Stimulated activated CD4-positive, alpha-beta T cell treated with anti-CD3 and anti-CD28 coated beads, Interleukin-12 subunit alpha, Interleukin-12 subunit beta, amount 100 ng/mL, for 24 hours (primary cell): ENCODE measurements around the gene OS9.
"Not testable (repeated sequence)": the region's sequence is repeated elsewhere in the genome, so short reads cannot be mapped to it uniquely, and the experiment has no call there.

ENCODE experiments used
- DNase-seq, 2 experiments: peaks; one replicate each; pipeline ENCODE4 v3.0.0-alpha.2; 2020; ENCODE audit warnings: low read depth in 2 of 2

The OS9 gene, protein sequence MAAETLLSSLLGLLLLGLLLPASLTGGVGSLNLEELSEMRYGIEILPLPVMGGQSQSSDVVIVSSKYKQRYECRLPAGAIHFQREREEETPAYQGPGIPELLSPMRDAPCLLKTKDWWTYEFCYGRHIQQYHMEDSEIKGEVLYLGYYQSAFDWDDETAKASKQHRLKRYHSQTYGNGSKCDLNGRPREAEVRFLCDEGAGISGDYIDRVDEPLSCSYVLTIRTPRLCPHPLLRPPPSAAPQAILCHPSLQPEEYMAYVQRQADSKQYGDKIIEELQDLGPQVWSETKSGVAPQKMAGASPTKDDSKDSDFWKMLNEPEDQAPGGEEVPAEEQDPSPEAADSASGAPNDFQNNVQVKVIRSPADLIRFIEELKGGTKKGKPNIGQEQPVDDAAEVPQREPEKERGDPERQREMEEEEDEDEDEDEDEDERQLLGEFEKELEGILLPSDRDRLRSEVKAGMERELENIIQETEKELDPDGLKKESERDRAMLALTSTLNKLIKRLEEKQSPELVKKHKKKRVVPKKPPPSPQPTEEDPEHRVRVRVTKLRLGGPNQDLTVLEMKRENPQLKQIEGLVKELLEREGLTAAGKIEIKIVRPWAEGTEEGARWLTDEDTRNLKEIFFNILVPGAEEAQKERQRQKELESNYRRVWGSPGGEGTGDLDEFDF

GRCh38 chr12:57693659-57694458 is at the start of gene OS9:
Gene OS9, plus strand, starts transcription at chr12:57694132. Its CDS starts 30 bp downstream, at chr12:57694162.
- DNase-seq: peak; percentile 86 to 90

DNA sequence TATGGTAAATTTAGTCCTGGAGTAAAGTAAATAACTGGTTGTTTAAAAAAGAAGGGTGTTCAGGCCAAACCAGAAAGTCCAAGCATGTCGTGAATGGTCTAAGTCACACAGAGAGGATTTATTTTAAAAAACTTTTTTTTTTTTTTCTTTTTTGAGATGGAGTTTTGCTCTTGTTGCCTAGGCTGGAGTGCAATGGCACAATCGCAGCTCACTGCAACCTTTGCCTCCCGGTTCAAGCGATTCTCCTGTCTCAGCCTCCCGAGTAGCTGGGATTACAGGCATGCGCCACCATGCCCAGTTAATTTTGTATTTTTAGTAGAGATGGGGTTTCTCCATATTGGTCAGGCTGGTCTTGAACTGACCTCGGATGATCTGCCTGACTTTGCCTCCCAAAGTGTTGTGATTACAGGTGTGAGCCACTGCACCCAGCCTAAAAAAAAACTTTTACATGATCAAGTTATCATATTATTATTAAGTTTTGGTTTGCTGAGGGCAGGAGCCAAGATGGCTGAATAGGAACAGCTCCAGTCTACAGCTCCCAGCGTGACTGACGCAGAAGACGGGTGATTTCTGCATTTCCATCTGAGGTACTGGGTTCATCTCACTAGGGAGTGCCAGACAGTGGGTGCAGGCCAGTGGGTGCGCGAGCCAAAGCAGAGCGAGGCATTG is 47.8 kb upstream of the OS9 start:
- DNase-seq: not testable (repeated sequence)

DNA sequence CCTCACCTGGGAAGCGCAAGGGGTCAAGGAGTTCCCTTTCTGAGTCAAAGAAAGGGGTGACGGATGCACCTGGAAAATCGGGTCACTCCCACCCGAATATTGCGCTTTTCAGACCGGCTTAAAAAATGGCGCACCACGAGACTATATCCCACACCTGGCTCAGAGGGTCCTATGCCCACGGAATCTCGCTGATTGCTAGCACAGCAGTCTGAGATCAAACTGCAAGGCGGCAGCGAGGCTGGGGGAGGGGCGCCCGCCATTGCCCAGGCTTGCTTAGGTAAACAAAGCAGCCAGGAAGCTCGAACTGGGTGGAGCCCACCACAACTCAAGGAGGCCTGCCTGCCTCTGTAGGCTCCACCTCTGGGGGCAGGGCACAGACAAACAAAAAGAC is 47.3 kb upstream of the OS9 start:
- not testable (repeated sequence) for DNase-seq

GRCh38 chr12:57654042-57654441 is 39.9 kb upstream of the OS9 start:
- no peak for DNase-seq

DNA sequence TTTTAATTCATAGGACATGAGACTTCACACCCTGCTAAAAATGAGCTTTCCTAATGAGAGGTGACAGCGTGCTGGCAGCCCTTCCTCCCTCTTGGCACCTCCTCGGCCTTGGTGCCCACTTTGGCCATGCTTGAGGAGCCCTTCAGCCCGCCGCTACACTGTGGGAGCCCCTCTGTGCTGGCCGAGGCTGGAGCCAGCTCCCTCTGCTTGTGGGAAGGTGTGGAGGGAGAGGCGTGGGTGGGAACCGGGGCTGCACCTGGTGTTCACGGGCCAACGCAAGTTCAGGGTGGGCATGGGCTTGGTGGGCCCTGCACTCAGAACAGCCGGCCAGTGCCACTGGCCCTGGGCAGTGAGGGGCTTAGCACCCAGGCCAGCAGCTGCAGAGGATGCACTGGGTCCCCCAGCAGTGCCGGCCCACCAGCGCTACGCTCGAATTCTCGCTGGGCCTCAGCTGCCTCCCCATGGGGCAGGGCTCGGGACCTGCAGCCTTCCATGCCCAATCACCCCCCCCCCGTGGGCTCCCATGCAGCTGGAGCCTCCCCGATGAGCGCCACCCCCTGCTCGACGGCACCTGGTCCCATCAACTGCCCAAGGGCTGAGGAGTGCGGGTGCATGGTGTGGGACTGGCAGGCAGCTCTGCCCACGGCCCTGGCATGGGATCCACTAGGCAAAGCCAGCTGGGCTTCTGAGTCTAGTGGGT is 38.2 kb upstream of the OS9 start:
- DNase-seq: no peak

GRCh38 chr12:57656408-57656807 is 37.5 kb upstream of the OS9 start:
- not testable (repeated sequence) for DNase-seq

- no peak for DNase-seq
Observed at GRCh38 chr12:57657744-57658143, 36.2 kb upstream of the OS9 start.

DNA sequence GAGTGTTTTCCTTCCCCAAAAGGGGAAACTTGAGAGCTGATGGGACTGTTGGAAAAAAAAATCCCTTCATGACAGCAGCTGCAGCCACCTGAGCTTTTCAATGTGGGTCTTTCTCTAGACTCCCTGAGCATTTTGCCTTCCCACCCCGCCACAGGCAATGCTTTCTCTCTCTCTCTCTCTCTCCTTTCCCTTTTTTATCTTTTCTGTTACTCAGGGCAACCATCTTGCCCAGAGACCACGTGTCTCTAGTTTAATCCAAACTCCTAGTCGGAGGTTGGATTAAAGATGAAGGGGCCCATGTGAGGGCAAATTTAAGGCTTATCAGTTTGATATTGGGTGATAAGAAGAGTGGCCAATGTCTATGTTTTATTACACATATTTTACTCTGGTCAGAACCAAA is 35.0 kb upstream of the OS9 start:
- no peak for DNase-seq

- DNase-seq: no peak
Observed at GRCh38 chr12:57661376-57661775, 32.6 kb upstream of the OS9 start.

DNA sequence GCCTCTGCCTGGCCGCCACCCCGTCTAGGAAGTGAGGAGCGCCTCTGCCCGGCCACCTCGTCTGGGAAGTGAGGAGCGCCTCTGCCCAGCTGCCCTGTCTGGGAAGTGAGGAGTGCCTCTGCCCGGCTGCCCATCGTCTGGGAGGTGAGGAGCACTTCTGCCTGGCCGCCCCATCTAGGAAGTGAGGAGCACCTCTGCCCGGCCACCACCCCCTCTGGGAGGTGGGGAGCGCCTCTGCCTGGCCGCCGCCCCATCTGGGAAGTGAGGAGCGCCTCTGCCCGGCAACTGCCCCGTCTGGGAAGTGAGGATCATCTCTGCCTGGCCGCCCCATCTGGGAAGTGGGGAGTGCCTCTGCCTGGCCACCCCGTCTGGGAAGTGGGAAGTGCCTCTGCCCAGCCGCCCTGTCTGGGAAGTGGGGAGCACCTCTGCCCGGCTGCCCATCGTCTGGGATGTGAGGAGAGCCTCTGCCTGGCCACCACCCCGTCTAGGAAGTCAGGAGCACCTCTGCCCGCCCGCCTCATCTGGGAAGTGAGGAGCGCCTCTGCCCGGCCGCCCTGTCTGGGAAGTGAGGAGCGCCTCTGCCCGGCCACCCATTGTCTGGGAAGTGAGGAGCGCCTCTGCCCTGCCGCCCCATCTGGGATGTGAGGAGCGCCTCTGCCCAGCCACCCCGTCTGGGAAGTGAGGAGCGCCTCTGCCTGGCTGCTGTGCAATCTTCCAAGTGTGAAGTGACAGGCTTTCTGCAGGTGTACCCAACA is 28.7 kb upstream of the OS9 start:
- not testable (repeated sequence) for DNase-seq

DNA sequence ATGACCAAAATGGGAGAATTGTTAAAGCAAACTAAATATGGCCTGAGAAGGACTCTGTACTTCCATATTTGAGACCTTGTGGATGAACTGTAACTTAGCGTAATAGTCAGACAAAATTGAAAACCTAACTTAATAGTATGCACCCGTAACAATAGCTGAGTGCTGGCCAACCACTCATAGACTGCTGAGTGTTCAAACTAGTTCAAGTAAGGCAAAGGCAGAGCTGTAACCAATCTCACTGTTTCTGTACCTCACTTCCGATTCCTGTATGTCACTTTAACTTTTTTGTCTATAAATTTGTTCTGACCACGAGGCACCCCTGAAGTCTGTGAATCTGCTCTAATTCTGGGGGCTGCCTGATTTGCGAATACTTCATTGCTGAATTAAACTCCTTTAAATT is 27.0 kb upstream of the OS9 start:
- DNase-seq: no peak

- DNase-seq: not testable (repeated sequence)
Observed at GRCh38 chr12:57669691-57670090, 24.2 kb upstream of the OS9 start.

- not testable (repeated sequence) for DNase-seq
Observed at GRCh38 chr12:57671811-57672210, 22.1 kb upstream of the OS9 start.

DNA sequence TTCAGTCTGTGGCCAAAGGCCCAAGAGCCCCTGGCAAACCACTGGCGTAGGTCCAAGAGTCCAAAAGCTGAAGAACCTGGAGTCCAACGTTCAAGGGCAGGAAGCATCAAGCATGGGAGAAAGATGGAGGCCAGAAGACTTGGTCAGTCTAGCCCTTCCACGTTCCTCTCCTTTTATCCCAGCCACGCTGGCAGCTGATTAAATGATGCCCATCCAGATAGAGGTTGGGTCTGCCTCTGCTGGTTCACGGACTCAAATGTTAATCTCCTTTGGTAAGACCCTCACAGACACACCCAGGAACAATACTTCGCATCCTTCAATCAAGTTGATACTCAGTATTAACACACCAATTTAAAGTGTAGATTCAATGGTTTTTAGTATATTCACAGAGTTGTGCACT is 21.1 kb upstream of the OS9 start:
- DNase-seq: no peak

DNA sequence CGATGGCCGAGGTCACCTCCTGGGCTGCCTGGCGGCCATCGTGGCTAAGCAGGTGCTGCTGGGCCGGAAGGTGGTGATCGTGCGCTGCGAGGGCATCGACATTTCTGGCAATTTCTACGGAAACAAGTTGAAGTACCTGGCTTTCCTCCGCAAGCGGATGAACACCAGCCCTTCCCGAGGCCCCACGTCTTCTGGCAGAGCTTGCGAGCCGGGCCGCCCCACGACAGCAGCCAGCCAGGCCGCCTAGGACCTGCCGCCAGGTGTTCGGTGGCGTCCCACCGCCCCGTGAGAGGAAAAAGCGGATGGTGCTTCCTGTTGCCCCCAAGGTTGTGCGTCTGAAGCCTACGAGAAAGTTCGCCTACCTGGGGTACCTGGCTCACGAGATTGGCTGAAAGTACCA is 19.2 kb upstream of the OS9 start:
- no peak for DNase-seq

- not testable (repeated sequence) for DNase-seq
Observed at GRCh38 chr12:57677947-57678346, 16.0 kb upstream of the OS9 start.

GRCh38 chr12:57679697-57680096 is 14.2 kb upstream of the OS9 start:
- DNase-seq: no peak

- DNase-seq: no peak
Observed at GRCh38 chr12:57687862-57688261, 6.1 kb upstream of the OS9 start.

DNA sequence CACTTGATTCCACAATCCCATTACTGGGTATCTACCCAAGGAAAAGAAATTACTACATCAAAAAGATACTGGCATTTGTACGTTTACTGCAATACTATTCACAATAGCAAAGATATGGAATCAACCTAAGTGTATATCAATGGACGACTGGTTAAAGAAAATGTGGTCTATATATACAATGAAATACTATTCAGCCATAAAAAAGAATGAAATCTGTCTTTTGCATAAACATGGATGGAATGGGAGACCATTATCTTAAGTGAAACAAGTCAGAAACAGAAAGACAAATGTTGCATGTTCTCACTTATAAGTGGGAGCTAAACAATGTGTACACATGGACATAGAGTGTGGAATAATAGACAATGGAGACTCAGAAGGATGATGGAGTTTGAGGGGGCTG is 5.0 kb upstream of the OS9 start:
- no peak for DNase-seq

DNA sequence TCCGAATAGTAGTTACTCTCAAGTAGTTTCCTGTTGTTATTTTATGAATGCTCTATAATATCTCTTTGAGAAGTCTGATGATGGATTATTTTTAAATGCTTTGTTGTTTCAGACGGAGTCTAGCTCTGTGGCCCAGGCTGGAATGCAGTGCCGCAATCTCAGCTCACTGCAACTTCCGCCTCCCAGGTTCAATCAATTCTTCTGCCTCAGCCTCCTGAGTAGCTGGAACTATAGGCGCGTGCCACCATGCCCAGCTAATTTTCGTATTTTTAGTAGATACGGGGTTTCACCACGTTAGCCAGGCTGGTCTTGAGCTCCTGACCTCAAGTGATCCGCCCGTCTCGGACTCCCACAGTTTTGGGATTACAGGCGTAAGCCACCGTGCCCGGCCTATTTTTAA is 1.4 kb upstream of the OS9 start:
- no peak for DNase-seq

- DNase-seq: no peak
Observed at GRCh38 chr12:57693317-57693658, 644 bp upstream of the OS9 start.
